Breast epithelium (tissue), 4 donors: ENCODE measurements around the gene SLC44A1. TPM values are rescaled to one million over a fixed set of nuclear protein-coding genes. Genes with fewer than 3 reads are reported as not detected.
A peak's percentile ranks its signal among the peaks of the same experiment; 100 is the strongest.

Experiments
- DNase-seq, 2 donors: peaks; one replicate each; pipeline ENCODE4 v3.0.0-alpha.2; 2019; ENCODE audit warnings: low spot score in 2 of 2
- H3K27ac ChIP-seq, 2 donors: fragments of 200-600 bp; sonication (generic) in 1 of 2; one replicate each; pipeline ENCODE4 v1.5.1; 2016 to 2019; ENCODE audit warnings: mild to moderate bottlenecking in 1 of 2
- H3K27me3 ChIP-seq, 2 donors: fragments of 200-600 bp; sonication (generic) in 1 of 2; one replicate each; pipeline versions ENCODE4 v1.5.1 to v1.6.0; 2017 to 2019; ENCODE audit warnings: control low read depth in 1 of 2, mild to moderate bottlenecking in 1 of 2
- H3K36me3 ChIP-seq: fragments of 200-600 bp; one replicate; pipeline ENCODE4 v1.5.1; 2019
- H3K4me1 ChIP-seq, 2 donors: fragments of 200-600 bp; sonication (generic); one replicate each; pipeline ENCODE4 v1.5.1; 2016 to 2019; ENCODE audit warnings: control low read depth in 1 of 2
- H3K4me3 ChIP-seq, 3 donors: fragments of 200-600 bp; sonication (generic); 1 replicate in 2 of 3; 2 replicates in 1 of 3; pipeline ENCODE4 v1.5.1; 2016 to 2019; ENCODE audit warnings: mild to moderate bottlenecking in 3 of 3, moderate library complexity in 2 of 3
- H3K9me3 ChIP-seq, 2 donors: fragments of 200-600 bp; sonication (generic) in 1 of 2; one replicate each; pipeline ENCODE4 v1.5.1; 2016 to 2019; ENCODE audit warnings: control low read depth in 1 of 2
- CTCF ChIP-seq, 3 donors: fragments of 450-650 bp; IDR thresholded peaks; one replicate each; pipeline ENCODE4 v1.5.1; 2016 to 2017; ENCODE audit warnings: antibody characterized with exemption in 3 of 3, mild to moderate bottlenecking in 3 of 3, moderate library complexity in 3 of 3
- POLR2A ChIP-seq: fragments of 450-650 bp; IDR thresholded peaks from one replicate; pipeline ENCODE4 v1.6.1; 2016; ENCODE audit warnings: antibody characterized with exemption, mild to moderate bottlenecking, moderate library complexity
- POLR2AphosphoS5 ChIP-seq, 3 donors: sonication (generic); formaldehyde crosslinking; IDR thresholded peaks; one replicate each; pipeline ENCODE4 v1.6.1; 2017; ENCODE audit warnings: antibody characterized with exemption in 3 of 3
- intact Hi-C: fragments of 100-400 bp; cut with DNase I; formaldehyde crosslinking; loops from one replicate; pipeline ENCODE4 v1.15.1; 2023; ENCODE audit warnings: low total_unique reads
- total RNA-seq, 3 donors: library from RNA; depleted of rRNA; stranded (reverse); fragments of >200 nt; gene quantifications; one replicate each; pipeline ENCODE4 v1.1.0, GENCODE V29; 2016

SLC44A1 gene
- total RNA-seq, 3 donors from 2014 or later: 53.7 to 62.6 (median 61.1) TPM

- Histone ChIP-seq H3K27ac (peak overlapping the region; percentile 3 to 20), H3K9me3 (no peaks in the 10 kb centered on the region), H3K36me3 (no peaks in the 10 kb centered on the region), H3K4me3 (no peak overlapping the region), H3K4me1 (no peaks in the 10 kb centered on the region), H3K27me3 (no peaks in the 10 kb centered on the region)
- DNase-seq: no peak
- TF ChIP-seq POLR2A (no peak), POLR2AphosphoS5 (IDR thresholded peaks at IDR 0.05) (no peak), CTCF (IDR thresholded peaks at IDR 0.05) (no peak)
- intact Hi-C loops: no loop called here
Measured at GRCh38 chr9:105299190-105299854, 54.9 kb downstream of the SLC44A1 start.

- no peaks in the 10 kb centered on the region for H3K36me3 ChIP-seq
- intact Hi-C loops: no loop called here
- DNase-seq: no peak
- H3K27me3 ChIP-seq: no peaks in the 10 kb centered on the region
- no peak for TF ChIP-seq POLR2A
- TF ChIP-seq POLR2AphosphoS5 (IDR thresholded peaks at IDR 0.05): no peak
- no peak for TF ChIP-seq CTCF (IDR thresholded peaks at IDR 0.05)
- H3K4me1 ChIP-seq: no peaks in the 10 kb centered on the region
- no peaks in the 10 kb centered on the region for H3K9me3 ChIP-seq
- H3K27ac ChIP-seq: no peak overlapping the region
- H3K4me3 ChIP-seq: no peak overlapping the region
Measured at GRCh38 chr9:105302728-105303127, 58.3 kb downstream of the SLC44A1 start.

GRCh38 chr9:105305856-105306255 lies 61.4 kb downstream of the SLC44A1 start:
- intact Hi-C loops: no loop called here
- no peak overlapping the region for H3K27ac ChIP-seq
- no peak for DNase-seq
- no peaks in the 10 kb centered on the region for H3K9me3 ChIP-seq
- no peaks in the 10 kb centered on the region for H3K4me1 ChIP-seq
- no peaks in the 10 kb centered on the region for H3K27me3 ChIP-seq
- no peaks in the 10 kb centered on the region for H3K36me3 ChIP-seq
- no peak overlapping the region for H3K4me3 ChIP-seq
- TF ChIP-seq POLR2AphosphoS5 (IDR thresholded peaks at IDR 0.05): no peak
- TF ChIP-seq CTCF (IDR thresholded peaks at IDR 0.05): no peak
- no peak for TF ChIP-seq POLR2A

GRCh38 chr9:105306351-105307140 lies 62.1 kb downstream of the SLC44A1 start:
- no peaks in the 10 kb centered on the region for H3K4me1 ChIP-seq
- intact Hi-C loops: no loop called here
- H3K27me3 ChIP-seq: no peaks in the 10 kb centered on the region
- H3K4me3 ChIP-seq: no peak overlapping the region
- no peaks in the 10 kb centered on the region for H3K36me3 ChIP-seq
- no peak for TF ChIP-seq CTCF (IDR thresholded peaks at IDR 0.05)
- TF ChIP-seq POLR2A: no peak
- no peak for TF ChIP-seq POLR2AphosphoS5 (IDR thresholded peaks at IDR 0.05)
- DNase-seq: no peak
- H3K27ac ChIP-seq: no peak overlapping the region
- no peaks in the 10 kb centered on the region for H3K9me3 ChIP-seq

GRCh38 chr9:105307591-105308130 lies 63.2 kb downstream of the SLC44A1 start:
- H3K36me3 ChIP-seq: no peaks in the 10 kb centered on the region
- intact Hi-C loops: no loop called here
- H3K27me3 ChIP-seq: no peaks in the 10 kb centered on the region
- H3K4me1 ChIP-seq: no peaks in the 10 kb centered on the region
- no peak overlapping the region for H3K27ac ChIP-seq
- no peaks in the 10 kb centered on the region for H3K9me3 ChIP-seq
- H3K4me3 ChIP-seq: no peak overlapping the region
- no peak for TF ChIP-seq POLR2AphosphoS5 (IDR thresholded peaks at IDR 0.05)
- no peak for TF ChIP-seq CTCF (IDR thresholded peaks at IDR 0.05)
- no peak for TF ChIP-seq POLR2A
- DNase-seq: no peak
